ENCODE data around the gene KIFAP3.

GRCh38 chr1:170020859-170021258 lies 53.6 kb downstream of the KIFAP3 start:
- TF ChIP-seq NANOG (IDR thresholded peaks at IDR 0.05; ENCODE audit: insufficient read depth, low read depth, low read length, poor library complexity, severe bottlenecking) = no peak
- TF ChIP-seq EZH2 (IDR thresholded peaks at IDR 0.05; ENCODE audit: low read depth, low read length, severe bottlenecking) = no peak
- TF ChIP-seq POLR2AphosphoS5 (IDR thresholded peaks at IDR 0.05; ENCODE audit: low read depth, low read length) = no peak
- no peak for TF ChIP-seq EP300 (IDR thresholded peaks at IDR 0.05; ENCODE audit: borderline replicate concordance in 1 of 2, low read depth in 2 of 2, low read length in 2 of 2)
- no peak for TF ChIP-seq MAFK (IDR thresholded peaks at IDR 0.05; ENCODE audit: low read depth, low read length)
- no peak for TF ChIP-seq TCF12 (IDR thresholded peaks at IDR 0.05; ENCODE audit: low read depth, low read length)

All from H1 (cell line).